CD14-positive monocyte (primary cell): ENCODE data around the gene JSRP1. TPM values are rescaled to one million over a fixed set of nuclear protein-coding genes. Genes with fewer than 3 reads are reported as not detected.

Source experiments
- DNase-seq, 3 donors: peaks; one replicate each; pipeline ENCODE4 v3.0.0-alpha.2; 2011 to 2022
- H2AFZ ChIP-seq: 2 replicates; pipeline ENCODE4 v1.6.0; 2012; ENCODE audit warnings: mild to moderate bottlenecking, low read depth, low read length, inconsistent platforms; ENCODE audit not compliant: insufficient read depth, poor library complexity, severe bottlenecking
- H3K27ac ChIP-seq, 2 donors: 1 replicate in 1 of 2; 2 replicates in 1 of 2; pipeline ENCODE4 v1.5.1; 2012 to 2013; ENCODE audit warnings: low read length in 2 of 2, control low read depth in 1 of 2, inconsistent platforms in 1 of 2, low read depth in 1 of 2, mild to moderate bottlenecking in 1 of 2
- H3K27me3 ChIP-seq, 2 donors: one replicate each; pipeline versions ENCODE4 v1.6.0 to v1.6.1; 2011 to 2013; ENCODE audit warnings: low read length in 2 of 2; ENCODE audit not compliant: control insufficient read depth in 2 of 2, insufficient read depth in 2 of 2
- H3K36me3 ChIP-seq, 2 donors: replicated peaks in 1 of 2; 1 replicate in 1 of 2; 2 replicates in 1 of 2; pipeline versions ENCODE4 v1.5.1 to v1.6.1; 2012 to 2013; ENCODE audit warnings: low read length in 2 of 2, control low read depth in 1 of 2, inconsistent platforms in 1 of 2, mild to moderate bottlenecking in 1 of 2; ENCODE audit not compliant: insufficient read depth in 2 of 2, control insufficient read depth in 1 of 2
- H3K4me1 ChIP-seq, 2 donors: 1 replicate in 1 of 2; 2 replicates in 1 of 2; pipeline versions ENCODE4 v1.5.1 to v1.6.1; 2012 to 2013; ENCODE audit warnings: low read length in 2 of 2, control low read depth in 1 of 2, inconsistent platforms in 1 of 2, mild to moderate bottlenecking in 1 of 2, moderate library complexity in 1 of 2; ENCODE audit not compliant: insufficient read depth in 2 of 2, control insufficient read depth in 1 of 2
- H3K4me2 ChIP-seq: replicated peaks from 2 replicates; pipeline ENCODE3; 2012; ENCODE audit warnings: low read length, moderate library complexity, mild to moderate bottlenecking; ENCODE audit not compliant: poor library complexity, severe bottlenecking; ENCODE audit errors: extremely low read depth
- H3K4me3 ChIP-seq, 3 experiments: fragments of 200-600 bp in 1 of 3; sonication (generic) in 1 of 3; replicated peaks in 1 of 3; 1 replicate in 2 of 3; 2 replicates in 1 of 3; pipeline ENCODE4 v1.5.1; 2011 to 2013; ENCODE audit warnings: low read length in 3 of 3, mild to moderate bottlenecking in 3 of 3, control low read depth in 2 of 3, low read depth in 2 of 3, inconsistent platforms in 1 of 3, moderate library complexity in 1 of 3
- H3K79me2 ChIP-seq: 2 replicates; pipeline ENCODE4 v1.6.0; 2012; ENCODE audit warnings: mild to moderate bottlenecking, control low read depth, inconsistent platforms, low read length, moderate library complexity; ENCODE audit not compliant: insufficient read depth
- H3K9ac ChIP-seq: 2 replicates; pipeline ENCODE4 v1.6.0; 2017; ENCODE audit warnings: low read length, mild to moderate bottlenecking; ENCODE audit not compliant: insufficient read depth, poor library complexity, severe bottlenecking
- H3K9me3 ChIP-seq, 2 donors: replicated peaks in 1 of 2; 1 replicate in 1 of 2; 2 replicates in 1 of 2; pipeline versions ENCODE4 v1.5.1 to v1.6.1; 2012 to 2013; ENCODE audit warnings: low read length in 2 of 2, control low read depth in 1 of 2; ENCODE audit not compliant: control insufficient read depth in 1 of 2, insufficient read depth in 1 of 2
- H4K20me1 ChIP-seq: 2 replicates; pipeline ENCODE4 v1.6.0; 2012; ENCODE audit warnings: mild to moderate bottlenecking, low read length, control low read depth, moderate library complexity; ENCODE audit not compliant: insufficient read depth
- H3K27ac Mint-ChIP-seq, 7 donors: one replicate each; pipeline ENCODE4 v1.8.0; 2020; ENCODE audit warnings: mild to moderate bottlenecking in 7 of 7, mixed read lengths in 7 of 7, moderate library complexity in 6 of 7, inconsistent platforms in 2 of 7
- H3K27me3 Mint-ChIP-seq, 3 donors: one replicate each; pipeline ENCODE4 v1.8.0; 2021 to 2022; ENCODE audit warnings: low read depth in 3 of 3, mild to moderate bottlenecking in 3 of 3, mixed read lengths in 3 of 3, moderate library complexity in 3 of 3, inconsistent platforms in 1 of 3
- H3K36me3 Mint-ChIP-seq, 2 donors: one replicate each; pipeline ENCODE4 v1.8.0; 2020; ENCODE audit warnings: mixed read lengths in 2 of 2, inconsistent platforms in 1 of 2, mild to moderate bottlenecking in 1 of 2
- H3K4me1 Mint-ChIP-seq: one replicate; pipeline ENCODE4 v1.8.0; 2020; ENCODE audit warnings: mild to moderate bottlenecking, mixed read lengths
- H3K4me3 Mint-ChIP-seq, 2 donors: one replicate each; pipeline ENCODE4 v1.8.0; 2020; ENCODE audit warnings: mild to moderate bottlenecking in 2 of 2, mixed read lengths in 2 of 2, moderate library complexity in 1 of 2
- H3K9me3 Mint-ChIP-seq, 7 donors: one replicate each; pipeline ENCODE4 v1.8.0; 2020 to 2022; ENCODE audit warnings: mixed read lengths in 7 of 7, mild to moderate bottlenecking in 6 of 7, moderate library complexity in 6 of 7, inconsistent platforms in 2 of 7
- WGBS: methylation state at CpG from one replicate; pipeline ENCODE4 v1.1.5; 2013; ENCODE audit warnings: missing lambda C conversion rate; ENCODE audit not compliant: insufficient coverage; 5-methylcytosine and 5-hydroxymethylcytosine counted together
- intact Hi-C, 2 donors: fragments of 100-400 bp; cut with micrococcal nuclease; formaldehyde crosslinking; loops; one replicate each; pipeline versions ENCODE4 v1.15.0 to v1.15.1; 2023
- polyA plus RNA-seq, 3 donors: library from polyadenylated mRNA; depleted of rRNA in 1 of 3; unstranded in 2 of 3; stranded (reverse) in 1 of 3; fragments of 300-500 nt in 2 of 3; fragments of >200 nt in 1 of 3; fragmentation: Illumina TruSeq in 2 of 3; gene quantifications; 1 replicate in 2 of 3; 2 replicates in 1 of 3; pipeline ENCODE4 v1.2.3, GENCODE V29; 2012 to 2021
- TF ChIP-seq, protein P1 (sequence below): fragments of 200-600 bp; IDR thresholded peaks from one replicate; pipeline ENCODE4 v1.8.0; 2022; ENCODE audit warnings: antibody characterized with exemption, mild to moderate bottlenecking

The JSRP1 gene
- polyA plus RNA-seq, 3 donors: 0.38 to 0.50 TPM; not detected in 1

GRCh38 chr19:2260341-2260805 lies 4.2 kb upstream of the JSRP1 start:
- H3K79me2 ChIP-seq: peaks cover 5% of the 10 kb centered on the region
- H3K27ac ChIP-seq: no peak overlapping the region
- DNase-seq: no peak
- 81% methylated on average over 3 of the region's 11 CpGs for WGBS
- peaks cover 23% of the 10 kb centered on the region for H3K4me1 Mint-ChIP-seq
- H3K27ac Mint-ChIP-seq: peak overlapping the region in 2 of 7 donors; percentile 17 to 41
- H3K36me3 ChIP-seq: no peaks in the 10 kb centered on the region
- no peak overlapping the region for H3K9ac ChIP-seq
- H3K4me2 ChIP-seq: no peak overlapping the region
- TF ChIP-seq, protein P1, sequence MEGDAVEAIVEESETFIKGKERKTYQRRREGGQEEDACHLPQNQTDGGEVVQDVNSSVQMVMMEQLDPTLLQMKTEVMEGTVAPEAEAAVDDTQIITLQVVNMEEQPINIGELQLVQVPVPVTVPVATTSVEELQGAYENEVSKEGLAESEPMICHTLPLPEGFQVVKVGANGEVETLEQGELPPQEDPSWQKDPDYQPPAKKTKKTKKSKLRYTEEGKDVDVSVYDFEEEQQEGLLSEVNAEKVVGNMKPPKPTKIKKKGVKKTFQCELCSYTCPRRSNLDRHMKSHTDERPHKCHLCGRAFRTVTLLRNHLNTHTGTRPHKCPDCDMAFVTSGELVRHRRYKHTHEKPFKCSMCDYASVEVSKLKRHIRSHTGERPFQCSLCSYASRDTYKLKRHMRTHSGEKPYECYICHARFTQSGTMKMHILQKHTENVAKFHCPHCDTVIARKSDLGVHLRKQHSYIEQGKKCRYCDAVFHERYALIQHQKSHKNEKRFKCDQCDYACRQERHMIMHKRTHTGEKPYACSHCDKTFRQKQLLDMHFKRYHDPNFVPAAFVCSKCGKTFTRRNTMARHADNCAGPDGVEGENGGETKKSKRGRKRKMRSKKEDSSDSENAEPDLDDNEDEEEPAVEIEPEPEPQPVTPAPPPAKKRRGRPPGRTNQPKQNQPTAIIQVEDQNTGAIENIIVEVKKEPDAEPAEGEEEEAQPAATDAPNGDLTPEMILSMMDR: no peak
- H3K27me3 ChIP-seq: no peaks in the 10 kb centered on the region
- H4K20me1 ChIP-seq: no peaks in the 10 kb centered on the region
- H3K9me3 Mint-ChIP-seq: no peaks in the 10 kb centered on the region
- H3K27me3 Mint-ChIP-seq: peaks cover 8 to 17% (median 15%) of the 10 kb centered on the region in 3 donors
- no peak overlapping the region for H3K4me3 ChIP-seq
- H3K4me1 ChIP-seq: peaks cover 20 to 26% of the 10 kb centered on the region in 2 donors
- no peaks in the 10 kb centered on the region for H3K36me3 Mint-ChIP-seq
- H2AFZ ChIP-seq: no peak overlapping the region
- intact Hi-C loops: no loop called here
- no peak overlapping the region for H3K4me3 Mint-ChIP-seq
- H3K9me3 ChIP-seq: no peaks in the 10 kb centered on the region

- Histone ChIP-seq H2AFZ (no peak overlapping the region), H3K4me3 (no peak overlapping the region), H3K36me3 (no peaks in the 10 kb centered on the region), H3K79me2 (no peaks in the 10 kb centered on the region), H3K9ac (no peak overlapping the region), H3K4me2 (no peak overlapping the region), H4K20me1 (no peaks in the 10 kb centered on the region), H3K4me1 (peaks cover 10 to 16% of the 10 kb centered on the region in 2 donors), H3K27me3 (peaks cover 0 to 1% of the 10 kb centered on the region in 2 donors), H3K9me3 (no peaks in the 10 kb centered on the region), H3K27ac (no peak overlapping the region)
- TF ChIP-seq, protein P1: no peak
- intact Hi-C loops: no loop called here
- Mint-ChIP-seq H3K36me3 (no peaks in the 10 kb centered on the region), H3K4me1 (peaks cover 17% of the 10 kb centered on the region), H3K9me3 (peaks cover 0 to 1% (median 0%) of the 10 kb centered on the region in 7 donors), H3K27ac (peak overlapping the region in 1 of 7 donors; percentile 60), H3K27me3 (peaks cover 9 to 21% (median 16%) of the 10 kb centered on the region in 3 donors), H3K4me3 (no peak overlapping the region)
- DNase-seq: no peak
- WGBS: 88% methylated on average over 5 of the region's 5 CpGs
These were observed 3.1 kb upstream of the JSRP1 start for GRCh38 chr19:2259336-2259735.
